Eye (tissue), 1 donor: ENCODE data around the gene SLC6A2.
A peak's percentile ranks its signal among the peaks of the same experiment; 100 is the strongest.
"Not testable (repeated sequence)": the region's sequence is repeated elsewhere in the genome, so short reads cannot be mapped to it uniquely, and the experiment has no call there.

Source experiments
- DNase-seq: peaks from one replicate; pipeline ENCODE4 v3.0.0-alpha.2; 2015

The SLC6A2 gene

GRCh38 chr16:55655897-55656681 is at the start of gene SLC6A2:
Gene SLC6A2, plus strand, starts transcription at chr16:55655988. Its CDS starts 707 bp downstream, at chr16:55656695.
- DNase-seq: peak; percentile 70

GRCh38 chr16:55613613-55614335 is 42.0 kb upstream of the SLC6A2 start:
- peak; percentile 6 for DNase-seq

- DNase-seq: no peak
These were observed 40.7 kb upstream of the SLC6A2 start for GRCh38 chr16:55615071-55615470.

GRCh38 chr16:55615670-55616069 is 40.1 kb upstream of the SLC6A2 start:
- not testable (repeated sequence) for DNase-seq

- DNase-seq: no peak
These were observed 34.0 kb upstream of the SLC6A2 start for GRCh38 chr16:55621771-55622170.

GRCh38 chr16:55622272-55622671 is 33.5 kb upstream of the SLC6A2 start:
- DNase-seq: no peak

DNA sequence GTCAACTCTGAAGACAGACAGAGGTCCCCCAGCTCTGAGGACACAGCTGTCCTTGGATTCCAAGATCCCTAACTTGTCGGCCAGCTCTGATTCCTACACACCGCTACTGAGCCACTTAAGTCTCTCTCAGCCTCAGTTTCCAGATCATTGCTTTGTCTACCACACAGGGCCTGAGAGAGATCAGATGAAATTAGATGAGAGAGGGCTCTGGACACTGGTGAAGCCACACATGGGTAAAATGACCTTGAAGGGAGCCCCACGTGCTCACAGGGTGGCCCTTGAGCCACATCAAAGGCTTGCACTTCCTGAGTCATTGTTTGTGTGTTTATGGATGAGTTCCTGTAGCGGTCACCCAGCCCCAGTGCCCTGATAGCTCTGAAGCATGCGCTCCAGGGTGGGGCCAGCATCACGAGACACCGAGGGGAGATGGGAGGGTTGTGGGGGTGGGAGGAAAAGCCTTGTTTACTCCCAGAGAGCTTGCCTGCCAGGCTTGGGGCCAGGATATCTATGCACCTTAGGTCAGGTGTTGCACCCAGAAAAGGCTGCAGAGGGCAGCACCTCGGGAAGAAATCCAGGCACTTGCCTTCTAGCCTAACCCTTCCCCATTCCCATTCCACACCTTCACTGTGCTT is 32.7 kb upstream of the SLC6A2 start:
- DNase-seq: peak; percentile 10

DNA sequence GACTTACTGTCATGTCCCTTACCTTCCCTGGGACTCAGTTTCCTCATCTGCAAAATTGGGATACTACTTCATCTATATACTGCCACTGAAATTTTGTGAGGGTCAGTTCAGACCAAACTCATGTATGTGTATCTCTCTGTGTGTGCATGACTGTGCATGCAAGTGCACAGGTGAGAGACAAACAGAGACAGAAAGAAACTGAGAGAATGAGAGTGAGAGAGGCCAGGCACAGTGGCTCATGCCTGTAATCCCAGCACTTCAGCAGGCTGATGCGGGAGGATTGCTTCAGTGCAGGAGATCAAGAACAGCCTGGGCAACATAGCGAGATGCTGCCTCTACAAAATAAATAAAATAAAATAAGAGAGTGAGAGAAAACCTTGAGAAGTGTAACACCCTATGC is 32.1 kb upstream of the SLC6A2 start:
- no peak for DNase-seq

GRCh38 chr16:55624696-55625095 is 31.1 kb upstream of the SLC6A2 start:
- DNase-seq: no peak

DNA sequence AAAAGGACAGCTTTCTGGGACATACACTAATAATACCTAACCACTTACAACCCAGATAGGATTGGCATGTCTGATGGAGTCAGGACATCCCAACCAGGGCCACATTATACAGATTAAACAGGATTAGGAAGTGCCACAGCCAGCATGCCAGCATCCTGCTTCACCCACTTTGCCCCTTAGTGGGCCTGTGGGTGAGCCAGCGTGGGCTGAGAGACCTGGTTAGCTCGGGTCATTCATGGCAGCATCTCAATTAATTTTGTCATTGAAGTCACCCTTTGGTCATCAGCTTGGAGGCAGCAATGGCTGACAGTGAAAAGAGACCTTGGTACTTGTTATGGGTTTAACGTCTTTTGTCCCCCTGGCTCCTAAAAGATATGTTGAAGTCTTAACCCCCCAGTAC is 29.9 kb upstream of the SLC6A2 start:
- DNase-seq: no peak

DNA sequence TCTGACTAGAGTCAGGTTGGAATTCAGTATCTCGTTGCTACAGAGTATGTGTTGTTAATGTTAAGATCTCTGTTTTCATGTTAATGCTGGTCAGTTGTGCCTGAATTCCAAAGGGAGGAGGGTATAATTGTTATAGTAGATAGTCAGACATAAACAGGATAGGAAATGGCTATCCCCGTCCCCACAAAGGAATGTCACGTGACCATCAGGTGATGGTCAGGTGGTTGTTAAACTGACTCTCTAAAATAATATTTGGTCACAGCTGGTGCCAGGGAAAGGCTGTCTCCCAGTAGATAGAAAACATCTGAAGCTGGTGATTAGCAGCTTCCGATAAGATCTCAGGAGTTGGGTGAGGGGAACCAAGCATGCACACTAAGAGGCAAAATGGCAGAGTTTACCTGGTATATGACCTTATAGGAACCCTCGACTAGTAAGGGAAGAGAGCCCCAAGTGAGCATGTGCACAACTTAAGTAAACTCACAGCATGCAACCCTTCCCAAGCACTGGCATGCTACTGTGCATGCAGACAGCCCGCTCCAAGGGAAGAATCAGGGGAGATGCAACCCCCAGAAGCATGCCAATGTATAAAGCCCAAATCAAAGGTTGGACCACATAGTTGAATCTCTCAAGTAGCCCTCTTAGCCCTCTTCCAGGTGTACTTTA is 27.4 kb upstream of the SLC6A2 start:
- DNase-seq: no peak

- DNase-seq: no peak
These were observed 25.0 kb upstream of the SLC6A2 start for GRCh38 chr16:55630774-55631173.

GRCh38 chr16:55632259-55632658 is 23.5 kb upstream of the SLC6A2 start:
- DNase-seq: no peak

- DNase-seq: no peak
These were observed 21.6 kb upstream of the SLC6A2 start for GRCh38 chr16:55634193-55634592.

GRCh38 chr16:55638256-55638655 is 17.5 kb upstream of the SLC6A2 start:
- DNase-seq: no peak

GRCh38 chr16:55640701-55641327 is 15.0 kb upstream of the SLC6A2 start:
- DNase-seq: no peak

DNA sequence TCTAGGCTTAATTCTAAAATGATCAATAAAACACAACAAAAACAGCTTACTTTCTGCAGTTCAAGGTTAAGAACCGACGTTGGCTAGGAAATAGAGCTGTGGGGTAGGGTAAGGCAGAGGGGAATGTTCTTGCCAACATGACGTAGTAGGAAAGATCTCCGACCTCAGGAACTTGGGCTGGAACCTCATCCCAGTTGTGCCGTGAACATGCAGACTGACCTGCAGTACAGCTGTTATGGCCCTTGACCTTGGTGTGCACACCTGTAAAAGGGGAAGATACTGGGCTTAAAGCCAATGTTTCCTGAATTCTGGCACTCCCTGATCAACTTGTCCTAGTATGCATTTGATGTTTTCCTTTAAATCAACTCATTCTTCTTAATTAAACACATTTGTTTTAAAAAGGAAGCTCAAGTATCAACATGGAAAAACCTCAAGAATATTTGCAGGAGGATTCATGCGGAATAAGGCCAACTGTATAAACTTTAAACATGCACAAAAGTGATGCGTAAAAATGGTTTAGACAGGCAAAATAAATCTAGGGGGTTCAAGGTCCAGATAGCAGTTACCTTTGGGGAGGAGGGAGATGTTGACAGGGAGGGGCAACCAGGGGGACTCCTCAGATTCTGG is 14.2 kb upstream of the SLC6A2 start:
- DNase-seq: no peak

GRCh38 chr16:55642611-55643010 is 13.2 kb upstream of the SLC6A2 start:
- DNase-seq: no peak

GRCh38 chr16:55643161-55643970 is 12.4 kb upstream of the SLC6A2 start:
- DNase-seq: no peak

DNA sequence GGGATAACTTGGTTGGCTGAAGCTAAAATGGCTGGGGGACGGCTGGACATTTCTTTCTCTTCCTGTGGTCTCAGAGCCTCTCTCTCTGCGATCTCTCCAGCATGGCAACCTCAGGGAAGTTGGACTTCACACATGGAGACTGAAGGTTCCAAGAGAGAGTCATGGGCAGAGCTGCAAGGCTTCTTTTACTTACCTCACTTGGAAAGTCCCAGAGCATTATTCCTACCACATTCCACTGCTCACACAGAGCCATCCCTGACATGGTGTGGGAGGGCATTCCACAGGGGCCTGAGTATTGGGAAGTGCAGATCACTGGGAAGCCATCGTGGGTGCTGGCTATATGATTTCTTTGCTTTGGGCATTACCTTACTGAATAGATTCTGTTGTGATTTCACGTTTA is 9.8 kb upstream of the SLC6A2 start:
- no peak for DNase-seq

DNA sequence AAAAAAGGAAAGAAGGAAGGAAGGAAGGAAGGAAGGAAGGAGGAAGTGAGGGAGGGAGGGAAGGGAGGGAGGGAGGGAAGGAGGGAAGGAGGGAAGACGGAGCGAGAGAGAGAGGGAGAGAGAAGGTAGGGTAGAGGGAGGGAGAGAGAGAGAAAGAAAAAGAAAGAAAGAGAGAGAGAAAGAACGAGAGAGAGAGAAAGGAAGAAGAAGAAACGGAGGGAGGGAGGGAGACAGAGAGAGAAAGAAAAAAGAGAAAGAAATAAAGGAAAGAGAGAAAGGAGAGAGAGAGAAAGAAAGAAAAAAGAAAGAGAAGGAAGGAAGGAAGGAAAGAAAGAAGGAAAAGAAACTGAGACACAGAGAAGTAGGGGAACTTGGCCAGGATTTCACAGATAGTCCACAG is 8.4 kb upstream of the SLC6A2 start:
- no peak for DNase-seq
